PFSK-1 (cell line): ENCODE data around the gene SCUBE3.

Source experiments
- FOXP2 ChIP-seq: optimal IDR thresholded peaks from 2 replicates; pipeline ENCODE3; 2011; ENCODE audit warnings: borderline replicate concordance, control low read depth, inconsistent platforms; ENCODE audit not compliant: insufficient read depth; ENCODE audit errors: extremely low read length, extremely low read depth
- POLR2AphosphoS5 ChIP-seq: IDR thresholded peaks from 2 replicates; pipeline ENCODE4 v1.6.1; 2012; ENCODE audit warnings: low read depth, mild to moderate bottlenecking, control low read depth, low read length, moderate library complexity
- SIN3A ChIP-seq: IDR thresholded peaks from 2 replicates; pipeline ENCODE4 v1.6.1; 2012; ENCODE audit warnings: mild to moderate bottlenecking, low read length, moderate library complexity, borderline replicate concordance; ENCODE audit not compliant: insufficient read depth
- TAF1 ChIP-seq: IDR thresholded peaks from 2 replicates; pipeline ENCODE4 v1.6.1; 2012; ENCODE audit warnings: low read length, control low read depth, borderline replicate concordance; ENCODE audit not compliant: insufficient read depth
- TF ChIP-seq, protein P1 (sequence below), 2 experiments: IDR thresholded peaks; 2 replicates each; pipeline versions ENCODE4 v1.6.1 to v1.8.0; 2011 to 2012; ENCODE audit warnings: low read depth in 2 of 2, low read length in 2 of 2, control low read depth in 1 of 2, inconsistent platforms in 1 of 2, mild to moderate bottlenecking in 1 of 2, moderate library complexity in 1 of 2; ENCODE audit not compliant: insufficient read depth in 1 of 2

Gene SCUBE3

DNA sequence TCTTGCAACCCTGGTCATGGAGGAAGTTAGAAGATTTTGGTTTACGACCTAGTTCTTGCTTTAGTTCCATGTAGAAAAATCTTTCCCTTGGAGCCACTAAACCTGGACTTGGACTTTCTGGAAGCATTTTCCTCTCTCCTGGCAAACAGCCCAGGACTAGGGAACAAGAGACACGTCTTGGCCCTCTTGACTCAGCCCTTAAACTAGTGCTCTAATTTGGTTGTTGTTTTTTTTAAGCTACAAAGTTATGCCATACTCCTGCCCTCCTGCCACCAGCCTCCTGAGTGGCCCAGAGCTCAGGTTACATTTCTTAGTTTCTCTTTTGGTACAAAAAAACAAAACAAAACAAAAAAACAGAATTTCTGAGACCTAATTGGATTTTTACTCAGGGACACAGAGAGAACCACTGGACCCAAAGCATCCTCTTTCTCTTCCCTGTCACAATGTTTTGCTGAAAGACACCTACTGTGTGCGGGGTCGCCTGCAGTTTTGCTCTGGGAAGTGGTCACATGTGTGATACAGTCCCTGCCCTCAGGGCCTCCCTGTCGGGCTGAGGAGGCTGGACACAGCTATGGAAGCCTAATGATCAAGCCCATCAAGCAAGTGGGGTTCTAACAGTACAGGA is 32.3 kb upstream of the SCUBE3 start:
- TF ChIP-seq FOXP2 (no peak), TAF1 (no peak), SIN3A (no peak), POLR2AphosphoS5 (no peak)
- TF ChIP-seq, protein P1, sequence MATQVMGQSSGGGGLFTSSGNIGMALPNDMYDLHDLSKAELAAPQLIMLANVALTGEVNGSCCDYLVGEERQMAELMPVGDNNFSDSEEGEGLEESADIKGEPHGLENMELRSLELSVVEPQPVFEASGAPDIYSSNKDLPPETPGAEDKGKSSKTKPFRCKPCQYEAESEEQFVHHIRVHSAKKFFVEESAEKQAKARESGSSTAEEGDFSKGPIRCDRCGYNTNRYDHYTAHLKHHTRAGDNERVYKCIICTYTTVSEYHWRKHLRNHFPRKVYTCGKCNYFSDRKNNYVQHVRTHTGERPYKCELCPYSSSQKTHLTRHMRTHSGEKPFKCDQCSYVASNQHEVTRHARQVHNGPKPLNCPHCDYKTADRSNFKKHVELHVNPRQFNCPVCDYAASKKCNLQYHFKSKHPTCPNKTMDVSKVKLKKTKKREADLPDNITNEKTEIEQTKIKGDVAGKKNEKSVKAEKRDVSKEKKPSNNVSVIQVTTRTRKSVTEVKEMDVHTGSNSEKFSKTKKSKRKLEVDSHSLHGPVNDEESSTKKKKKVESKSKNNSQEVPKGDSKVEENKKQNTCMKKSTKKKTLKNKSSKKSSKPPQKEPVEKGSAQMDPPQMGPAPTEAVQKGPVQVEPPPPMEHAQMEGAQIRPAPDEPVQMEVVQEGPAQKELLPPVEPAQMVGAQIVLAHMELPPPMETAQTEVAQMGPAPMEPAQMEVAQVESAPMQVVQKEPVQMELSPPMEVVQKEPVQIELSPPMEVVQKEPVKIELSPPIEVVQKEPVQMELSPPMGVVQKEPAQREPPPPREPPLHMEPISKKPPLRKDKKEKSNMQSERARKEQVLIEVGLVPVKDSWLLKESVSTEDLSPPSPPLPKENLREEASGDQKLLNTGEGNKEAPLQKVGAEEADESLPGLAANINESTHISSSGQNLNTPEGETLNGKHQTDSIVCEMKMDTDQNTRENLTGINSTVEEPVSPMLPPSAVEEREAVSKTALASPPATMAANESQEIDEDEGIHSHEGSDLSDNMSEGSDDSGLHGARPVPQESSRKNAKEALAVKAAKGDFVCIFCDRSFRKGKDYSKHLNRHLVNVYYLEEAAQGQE (IDR thresholded peaks at IDR 0.05; ENCODE audit: insufficient read depth in 1 of 2, low read depth in 2 of 2, low read length in 2 of 2) = no peak

DNA sequence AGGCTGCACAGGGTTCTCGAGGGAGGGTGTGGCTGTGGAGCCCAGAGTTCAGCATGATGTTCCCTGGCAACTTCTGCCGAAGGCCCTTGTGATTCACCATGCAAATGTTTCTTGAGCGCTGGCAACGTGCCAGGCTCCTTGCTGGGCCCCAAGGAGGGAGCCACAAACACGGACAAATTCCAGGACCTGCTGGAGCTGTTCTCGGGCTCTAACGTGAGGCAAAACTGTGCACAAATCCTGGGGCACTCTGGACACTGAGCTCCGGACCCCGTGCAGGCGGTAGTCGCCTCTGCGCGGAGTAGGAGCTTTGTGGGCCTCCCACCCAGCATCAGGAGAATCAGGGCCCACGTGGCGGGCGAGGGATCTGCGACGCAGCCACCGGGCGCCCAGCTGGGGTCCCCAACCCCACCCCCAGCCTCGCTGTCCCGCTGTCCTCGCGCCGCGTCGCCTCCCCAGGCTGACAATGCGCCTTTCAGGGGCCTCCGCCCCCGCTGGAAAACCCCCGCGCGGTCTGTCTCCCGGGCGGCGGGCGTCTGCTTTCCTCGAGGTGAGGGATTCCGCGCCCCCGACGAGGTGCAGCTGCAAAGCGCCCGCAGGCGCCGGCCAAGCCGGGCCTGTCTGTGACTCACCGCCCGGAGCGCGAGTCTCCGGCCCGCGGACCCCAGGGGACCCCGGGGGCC is 31.7 kb upstream of the SCUBE3 start:
- TF ChIP-seq FOXP2 (no peak), POLR2AphosphoS5 (no peak), TAF1 (no peak), SIN3A (no peak)
- TF ChIP-seq, protein P1 (IDR thresholded peaks at IDR 0.05; ENCODE audit: insufficient read depth in 1 of 2, low read depth in 2 of 2, low read length in 2 of 2) = no peak

DNA sequence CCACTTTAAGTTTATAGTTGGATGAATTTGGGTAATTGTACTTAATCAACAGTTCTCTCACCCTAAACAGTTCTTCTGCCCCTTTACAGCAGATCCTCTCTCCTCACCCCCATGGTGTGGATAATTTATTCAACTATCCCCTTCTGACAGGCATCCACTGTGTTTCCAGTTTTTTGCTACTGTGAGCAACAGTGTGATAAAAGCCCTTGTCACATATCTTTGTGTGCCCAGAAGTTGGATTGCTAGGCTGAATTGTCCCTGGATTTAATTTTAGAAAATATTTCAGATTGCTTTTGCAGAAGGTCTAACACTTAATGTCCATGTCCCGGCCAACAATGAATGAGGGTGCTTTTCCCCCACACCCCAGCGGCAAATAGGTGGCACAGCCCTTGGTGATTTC is 30.5 kb upstream of the SCUBE3 start:
- TF ChIP-seq POLR2AphosphoS5 (no peak), TAF1 (no peak), FOXP2 (no peak), SIN3A (no peak)
- TF ChIP-seq, protein P1 (IDR thresholded peaks at IDR 0.05; ENCODE audit: insufficient read depth in 1 of 2, low read depth in 2 of 2, low read length in 2 of 2) = no peak

DNA sequence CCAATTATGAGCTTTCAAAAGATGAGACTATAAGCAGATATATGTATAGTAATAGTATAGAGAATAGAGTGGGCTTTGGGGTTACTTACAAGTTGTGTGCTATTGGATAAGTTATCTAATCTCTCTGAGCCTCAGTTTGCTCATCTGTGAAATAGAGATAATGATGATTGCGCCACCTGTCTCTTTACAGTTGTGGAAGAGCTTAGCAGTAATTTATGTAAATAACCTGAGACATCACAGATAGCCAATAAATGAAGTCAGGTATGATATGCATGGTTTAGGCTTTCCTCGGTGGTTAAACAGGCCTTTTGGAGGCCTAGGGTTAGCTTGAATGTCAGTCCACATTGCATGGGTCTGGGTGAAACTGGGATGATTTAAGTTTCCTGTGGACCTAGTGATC is 29.8 kb upstream of the SCUBE3 start:
- TF ChIP-seq TAF1 (no peak), SIN3A (no peak), POLR2AphosphoS5 (no peak), FOXP2 (no peak)
- TF ChIP-seq, protein P1 (IDR thresholded peaks at IDR 0.05; ENCODE audit: insufficient read depth in 1 of 2, low read depth in 2 of 2, low read length in 2 of 2) = no peak
